Fibroblast of lung (primary cell): ENCODE measurements around the gene FHIT. TPM values are rescaled to one million over a fixed set of nuclear protein-coding genes. Genes with fewer than 3 reads are reported as not detected.
A peak's percentile ranks its signal among the peaks of the same experiment; 100 is the strongest.

ENCODE experiments used
- DNase-seq, 2 donors: peaks; one replicate each; pipeline versions ENCODE4 v3.0.0 to v3.0.0-alpha.2; 2010; ENCODE audit warnings: low read depth in 2 of 2
- H2AFZ ChIP-seq: 2 replicates; pipeline ENCODE4 v1.5.1; 2012; ENCODE audit warnings: low read length, control low read depth, inconsistent platforms
- H3K27ac ChIP-seq: 2 replicates; pipeline ENCODE4 v1.5.1; 2011; ENCODE audit warnings: low read length, control low read depth; ENCODE audit not compliant: insufficient read depth
- H3K27me3 ChIP-seq: 2 replicates; pipeline ENCODE4 v1.5.1; 2011; ENCODE audit warnings: mild to moderate bottlenecking, low read length; ENCODE audit not compliant: control insufficient read depth, insufficient read depth
- H3K36me3 ChIP-seq: 2 replicates; pipeline ENCODE4 v1.5.1; 2011; ENCODE audit warnings: low read length; ENCODE audit not compliant: control insufficient read depth, insufficient read depth
- H3K4me1 ChIP-seq: 2 replicates; pipeline ENCODE4 v1.5.1; 2011; ENCODE audit warnings: low read length; ENCODE audit not compliant: control insufficient read depth, insufficient read depth; ENCODE audit errors: extremely low read depth
- H3K4me2 ChIP-seq: 2 replicates; pipeline ENCODE4 v1.5.1; 2011; ENCODE audit warnings: low read length, control low read depth; ENCODE audit not compliant: insufficient read depth; ENCODE audit errors: extremely low read depth
- H3K4me3 ChIP-seq, 4 experiments: fragments of 200-600 bp in 1 of 4; sonication (generic) in 1 of 4; replicated peaks in 1 of 4; 2 replicates each; pipeline ENCODE4 v1.5.1; 2011 to 2016; ENCODE audit warnings: low read length in 4 of 4, low read depth in 3 of 4, mild to moderate bottlenecking in 3 of 4, control low read depth in 2 of 4, inconsistent platforms in 1 of 4, mixed read lengths in 1 of 4; ENCODE audit not compliant: insufficient read depth in 1 of 4; ENCODE audit errors: control extremely low read depth in 1 of 4
- H3K79me2 ChIP-seq: 2 replicates; pipeline ENCODE4 v1.5.1; 2012; ENCODE audit warnings: mild to moderate bottlenecking, low read length, inconsistent platforms; ENCODE audit not compliant: control insufficient read depth, insufficient read depth
- H3K9ac ChIP-seq: 2 replicates; pipeline ENCODE4 v1.5.1; 2011; ENCODE audit warnings: mild to moderate bottlenecking, low read length, control low read depth; ENCODE audit not compliant: insufficient read depth
- H3K9me3 ChIP-seq: 2 replicates; pipeline ENCODE4 v1.5.1; 2012; ENCODE audit warnings: low read depth, low read length; ENCODE audit not compliant: control insufficient read depth, insufficient read depth
- H4K20me1 ChIP-seq: 2 replicates; pipeline ENCODE4 v1.5.1; 2011; ENCODE audit warnings: low read length; ENCODE audit not compliant: control insufficient read depth, insufficient read depth; ENCODE audit errors: extremely low read depth
- EZH2 ChIP-seq: IDR thresholded peaks from 2 replicates; pipeline ENCODE4 v1.5.1; 2012; ENCODE audit warnings: low read length, control low read depth, mild to moderate bottlenecking; ENCODE audit errors: missing control alignments
- polyA plus RNA-seq, 2 donors: library from polyadenylated mRNA; depleted of rRNA in 1 of 2; stranded (reverse) in 1 of 2; unstranded in 1 of 2; fragments of >200 nt; gene quantifications; 2 replicates each; pipeline ENCODE4 v1.2.1, GENCODE V29; 2011 to 2012; ENCODE audit warnings: missing spikeins in 1 of 2
- total RNA-seq: library from RNA; depleted of rRNA; stranded (reverse); fragments of >200 nt; gene quantifications from 2 replicates; pipeline ENCODE4 v1.2.1, GENCODE V29; 2014
- TF ChIP-seq, protein P1 (sequence below), 2 donors: IDR thresholded peaks in 1 of 2; conservative IDR thresholded peaks in 1 of 2; 1 replicate in 1 of 2; 2 replicates in 1 of 2; pipeline ENCODE4 v1.5.1; 2011 to 2012; ENCODE audit warnings: low read length in 2 of 2, control low read depth in 1 of 2, inconsistent platforms in 1 of 2, low read depth in 1 of 2, mild to moderate bottlenecking in 1 of 2

Gene FHIT
- total and polyA plus RNA-seq, 2 donors (not counting 1 experiment from before 2014, with no cell fraction given) = 0.79 to 2.1 TPM

DNA sequence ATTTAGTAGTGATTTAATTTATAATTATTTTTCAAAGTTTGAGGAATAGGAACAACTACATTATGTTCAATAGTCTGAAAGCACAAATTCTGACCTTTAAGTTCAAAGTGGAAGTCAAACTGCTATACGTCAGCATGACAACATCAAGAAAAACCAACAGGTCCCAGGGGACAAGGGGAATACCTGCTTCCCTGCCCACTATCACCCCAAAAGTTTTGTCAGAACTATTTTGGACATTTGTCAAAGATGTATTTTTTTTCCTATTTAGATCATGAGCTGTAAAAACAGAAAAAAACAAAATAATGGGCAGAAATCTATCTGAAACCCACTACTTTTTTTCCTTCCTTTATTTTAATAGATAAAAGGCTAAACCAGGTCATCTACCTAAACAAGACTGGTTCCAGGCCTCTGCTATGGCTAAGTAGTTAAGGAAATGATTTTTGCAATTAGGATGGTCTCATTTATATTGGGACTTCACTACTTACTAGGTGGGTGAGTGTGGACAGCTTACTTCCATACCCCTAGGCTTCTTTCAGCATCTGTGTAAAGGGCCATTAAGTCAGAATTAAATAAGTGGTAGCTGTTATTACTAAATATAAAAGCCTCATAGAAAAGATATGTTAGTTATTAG, 746.3 kb downstream of the FHIT start:
- Histone ChIP-seq H3K9me3 (no peaks in the 10 kb centered on the region), H3K36me3 (no peaks in the 10 kb centered on the region), H3K4me1 (no peaks in the 10 kb centered on the region), H2AFZ (no peak overlapping the region), H3K4me3 (no peak overlapping the region), H4K20me1 (no peaks in the 10 kb centered on the region), H3K27ac (no peak overlapping the region), H3K9ac (no peak overlapping the region), H3K4me2 (no peak overlapping the region), H3K27me3 (no peaks in the 10 kb centered on the region), H3K79me2 (no peaks in the 10 kb centered on the region)
- no peak for DNase-seq
- TF ChIP-seq, protein P1, sequence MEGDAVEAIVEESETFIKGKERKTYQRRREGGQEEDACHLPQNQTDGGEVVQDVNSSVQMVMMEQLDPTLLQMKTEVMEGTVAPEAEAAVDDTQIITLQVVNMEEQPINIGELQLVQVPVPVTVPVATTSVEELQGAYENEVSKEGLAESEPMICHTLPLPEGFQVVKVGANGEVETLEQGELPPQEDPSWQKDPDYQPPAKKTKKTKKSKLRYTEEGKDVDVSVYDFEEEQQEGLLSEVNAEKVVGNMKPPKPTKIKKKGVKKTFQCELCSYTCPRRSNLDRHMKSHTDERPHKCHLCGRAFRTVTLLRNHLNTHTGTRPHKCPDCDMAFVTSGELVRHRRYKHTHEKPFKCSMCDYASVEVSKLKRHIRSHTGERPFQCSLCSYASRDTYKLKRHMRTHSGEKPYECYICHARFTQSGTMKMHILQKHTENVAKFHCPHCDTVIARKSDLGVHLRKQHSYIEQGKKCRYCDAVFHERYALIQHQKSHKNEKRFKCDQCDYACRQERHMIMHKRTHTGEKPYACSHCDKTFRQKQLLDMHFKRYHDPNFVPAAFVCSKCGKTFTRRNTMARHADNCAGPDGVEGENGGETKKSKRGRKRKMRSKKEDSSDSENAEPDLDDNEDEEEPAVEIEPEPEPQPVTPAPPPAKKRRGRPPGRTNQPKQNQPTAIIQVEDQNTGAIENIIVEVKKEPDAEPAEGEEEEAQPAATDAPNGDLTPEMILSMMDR (conservative IDR thresholded peaks at IDR 0.05 in 1 of 2, IDR thresholded peaks at IDR 0.05 in 1 of 2; ENCODE audit: low read depth in 1 of 2, low read length in 2 of 2) = no peak
- TF ChIP-seq EZH2 = no peak

DNA sequence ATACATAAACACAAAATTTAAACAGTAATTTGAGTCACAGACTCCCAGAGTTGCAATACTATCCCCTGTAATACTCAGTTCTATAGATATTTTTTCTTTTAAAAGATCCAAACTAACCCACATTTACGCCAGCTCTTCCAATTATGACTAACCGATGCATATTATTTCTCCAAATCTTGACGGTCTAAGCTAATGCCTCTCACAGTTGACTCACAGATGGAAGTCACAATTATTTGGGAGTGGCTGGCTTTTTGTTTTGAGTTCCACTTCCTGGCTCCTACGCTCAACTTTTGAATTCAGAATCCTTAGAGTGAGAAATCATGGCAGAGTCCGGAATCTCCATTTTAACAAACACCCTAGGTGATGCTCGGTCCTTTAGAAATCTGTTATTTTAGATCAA, 749.9 kb downstream of the FHIT start:
- Histone ChIP-seq H3K4me2 (no peak overlapping the region), H3K36me3 (no peaks in the 10 kb centered on the region), H3K4me3 (no peak overlapping the region), H3K27me3 (no peaks in the 10 kb centered on the region), H3K27ac (no peak overlapping the region), H3K4me1 (no peaks in the 10 kb centered on the region), H4K20me1 (no peaks in the 10 kb centered on the region), H2AFZ (no peak overlapping the region), H3K9ac (no peak overlapping the region), H3K9me3 (no peaks in the 10 kb centered on the region), H3K79me2 (no peaks in the 10 kb centered on the region)
- TF ChIP-seq, protein P1 (conservative IDR thresholded peaks at IDR 0.05 in 1 of 2, IDR thresholded peaks at IDR 0.05 in 1 of 2; ENCODE audit: low read depth in 1 of 2, low read length in 2 of 2) = no peak
- TF ChIP-seq EZH2 = no peak
- no peak for DNase-seq

DNA sequence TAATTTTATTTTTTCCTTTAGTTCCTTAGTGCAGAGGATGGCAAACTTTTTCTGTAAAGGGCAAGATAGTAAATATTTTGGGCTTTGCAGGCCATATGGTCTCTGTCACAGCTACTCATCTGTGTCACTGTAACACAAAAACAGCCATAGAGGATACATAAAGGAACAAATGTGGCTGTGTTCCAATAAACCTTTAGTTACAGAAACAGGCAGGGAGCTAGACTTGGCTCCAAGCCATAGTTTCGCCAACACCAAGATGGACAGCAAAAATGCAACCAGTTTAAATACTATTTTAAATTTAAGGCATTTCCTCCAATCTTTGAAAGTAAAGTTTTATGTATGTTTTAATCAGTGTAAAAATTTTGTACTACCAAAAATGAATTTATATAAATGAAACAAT, 753.4 kb downstream of the FHIT start:
- Histone ChIP-seq H3K4me3 (no peak overlapping the region), H4K20me1 (no peaks in the 10 kb centered on the region), H3K9ac (no peak overlapping the region), H3K4me1 (no peaks in the 10 kb centered on the region), H2AFZ (no peak overlapping the region), H3K9me3 (no peaks in the 10 kb centered on the region), H3K27me3 (no peaks in the 10 kb centered on the region), H3K27ac (no peak overlapping the region), H3K36me3 (no peaks in the 10 kb centered on the region), H3K4me2 (no peak overlapping the region), H3K79me2 (no peaks in the 10 kb centered on the region)
- peak in 1 of 2 donors; percentile 3 for DNase-seq
- TF ChIP-seq, protein P1 (conservative IDR thresholded peaks at IDR 0.05 in 1 of 2, IDR thresholded peaks at IDR 0.05 in 1 of 2; ENCODE audit: low read depth in 1 of 2, low read length in 2 of 2) = no peak
- TF ChIP-seq EZH2 = no peak
